K562 (cell line): Measurements from ENCODE around the gene NCAPD2. TPM values are rescaled to one million over a fixed set of nuclear protein-coding genes. Genes with fewer than 3 reads are reported as not detected.

Experiments
- BRD4 ChIP-seq: fragments of 200-600 bp; sonication (generic); IDR thresholded peaks from 2 replicates; pipeline ENCODE4 v1.6.1; 2017; ENCODE audit warnings: inconsistent platforms
- BRD9 ChIP-seq: fragments of 450-650 bp; IDR thresholded peaks from 2 replicates; pipeline ENCODE4 v1.6.1; 2018; ENCODE audit warnings: low read depth; ENCODE audit not compliant: partially characterized antibody
- DMBX1 ChIP-seq: fragments of 250-450 bp; sonication (Bioruptor Pico); IDR thresholded peaks from 2 replicates; pipeline ENCODE4 v1.8.0; 2022; ENCODE audit warnings: inconsistent platforms, mild to moderate bottlenecking, moderate library complexity, borderline replicate concordance
- KAT2B ChIP-seq: IDR thresholded peaks from one replicate; pipeline ENCODE4 v1.6.1; 2012; ENCODE audit warnings: low read depth, mild to moderate bottlenecking, control low read depth, inconsistent platforms, low read length, moderate library complexity
- NR2C2 ChIP-seq, 2 experiments: fragments of 200-800 bp in 1 of 2; sonication (Bioruptor generic) in 1 of 2; sonication (generic) in 1 of 2; formaldehyde crosslinking in 1 of 2; IDR thresholded peaks; 2 replicates each; pipeline versions ENCODE4 v1.6.1 to v1.8.0; 2016 to 2022; ENCODE audit warnings: mild to moderate bottlenecking in 1 of 2, missing compliant biosample characterization in 1 of 2, missing genetic modification characterization in 1 of 2, missing genetic modification reagents in 1 of 2
- POLR3G ChIP-seq: IDR thresholded peaks from 2 replicates; pipeline ENCODE4 v1.6.1; 2011; ENCODE audit not compliant: insufficient read length, insufficient replicate concordance; ENCODE audit errors: extremely low read depth
- SMARCE1 ChIP-seq: fragments of 450-650 bp; IDR thresholded peaks from 2 replicates; pipeline ENCODE4 v1.7.1; 2016; ENCODE audit warnings: mild to moderate bottlenecking
- XRCC5 ChIP-seq: fragments of 200-400 bp; formaldehyde crosslinking; IDR thresholded peaks from 2 replicates; pipeline ENCODE4 v1.6.1; 2017; ENCODE audit warnings: low read depth, mild to moderate bottlenecking, low read length
- polyA plus RNA-seq, 8 experiments: library from polyadenylated mRNA; depleted of rRNA in 4 of 8; stranded (reverse) in 5 of 8; unstranded in 3 of 8; fragments of >200 nt; fragmentation: Nextera tagmentation in 2 of 8; fragmentation: Illumina TruSeq in 1 of 8; extraction: Ambion mirVana in 2 of 8; extraction: Trizol in 1 of 8; gene quantifications; 2 replicates each; pipeline versions ENCODE4 v1.2.1 to v1.2.3, GENCODE V29; 2011 to 2014; ENCODE audit warnings: inconsistent platforms in 1 of 8, missing spikeins in 1 of 8
- total RNA-seq, 7 experiments: library from RNA; depleted of rRNA in 6 of 7; stranded (reverse); fragments of >200 nt in 6 of 7; fragmentation: Illumina TruSeq in 2 of 7; extraction: Trizol in 2 of 7; gene quantifications; 2 replicates each; pipeline versions ENCODE4 v1.2.1 to v1.2.3, GENCODE V29; 2011 to 2021; ENCODE audit warnings: low replicate concordance in 1 of 7
- TF ChIP-seq, protein P1 (sequence below): fragments of 450-650 bp; IDR thresholded peaks from 2 replicates; pipeline ENCODE4 v1.6.1; 2016; ENCODE audit warnings: mild to moderate bottlenecking, moderate library complexity
- TF ChIP-seq, protein P2 (sequence below): fragments of 250-450 bp; sonication (Bioruptor Pico); IDR thresholded peaks from 2 replicates; pipeline ENCODE4 v1.4.0; 2020; ENCODE audit warnings: mild to moderate bottlenecking
- TF ChIP-seq, protein P3 (sequence below), 2 experiments: fragments of 250-450 bp in 1 of 2; fragments of 450-650 bp in 1 of 2; sonication (Bioruptor Pico) in 1 of 2; IDR thresholded peaks; 2 replicates each; pipeline versions ENCODE4 v1.6.1 to v1.8.0; 2016 to 2021; ENCODE audit warnings: mild to moderate bottlenecking in 2 of 2, moderate library complexity in 2 of 2, missing compliant biosample characterization in 1 of 2, missing genetic modification characterization in 1 of 2
- TF ChIP-seq, protein P4 (sequence below), 2 experiments: fragments of 450-650 bp in 1 of 2; sonication (generic) in 1 of 2; formaldehyde crosslinking; conservative IDR thresholded peaks; 2 replicates each; pipeline versions ENCODE4 v1.4.0 to v1.8.1; 2020 to 2022; ENCODE audit warnings: mild to moderate bottlenecking in 1 of 2, missing genetic modification reagents in 1 of 2

Gene NCAPD2
- total and polyA plus RNA-seq, 9 of the 15 experiments (the other 6 are each of a cell fraction or from before 2014, with no cell fraction given) = 16.9 to 93.7 (median 68.3) TPM

DNA sequence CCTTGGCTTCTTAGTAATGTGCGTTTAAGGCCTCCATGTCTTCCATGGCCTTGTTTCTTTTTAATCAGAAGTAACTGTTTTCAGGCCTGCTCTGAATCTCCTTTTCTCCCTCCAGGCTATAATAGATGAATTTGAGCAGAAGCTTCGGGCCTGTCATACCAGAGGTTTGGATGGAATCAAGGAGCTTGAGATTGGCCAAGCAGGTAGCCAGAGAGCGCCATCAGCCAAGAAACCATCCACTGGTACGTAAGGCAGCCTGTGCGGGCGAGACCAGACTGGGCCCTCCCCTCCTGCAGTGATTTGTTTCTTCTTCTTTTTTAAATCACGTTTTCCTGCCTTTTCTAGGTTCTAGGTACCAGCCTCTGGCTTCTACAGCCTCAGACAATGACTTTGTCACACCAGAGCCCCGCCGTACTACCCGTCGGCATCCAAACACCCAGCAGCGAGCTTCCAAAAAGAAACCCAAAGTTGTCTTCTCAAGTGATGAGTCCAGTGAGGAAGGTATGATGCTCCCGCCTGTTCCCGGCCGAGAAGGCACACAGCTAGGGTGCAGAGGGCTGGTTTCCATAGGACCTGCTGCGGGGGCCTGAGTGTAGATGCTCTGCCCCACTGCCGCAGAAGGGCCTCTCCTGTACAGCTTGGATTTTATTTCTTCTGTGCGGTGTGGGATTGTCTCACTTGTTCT is 36.8 kb downstream of the NCAPD2 start (continued):
- TF ChIP-seq, protein P1, sequence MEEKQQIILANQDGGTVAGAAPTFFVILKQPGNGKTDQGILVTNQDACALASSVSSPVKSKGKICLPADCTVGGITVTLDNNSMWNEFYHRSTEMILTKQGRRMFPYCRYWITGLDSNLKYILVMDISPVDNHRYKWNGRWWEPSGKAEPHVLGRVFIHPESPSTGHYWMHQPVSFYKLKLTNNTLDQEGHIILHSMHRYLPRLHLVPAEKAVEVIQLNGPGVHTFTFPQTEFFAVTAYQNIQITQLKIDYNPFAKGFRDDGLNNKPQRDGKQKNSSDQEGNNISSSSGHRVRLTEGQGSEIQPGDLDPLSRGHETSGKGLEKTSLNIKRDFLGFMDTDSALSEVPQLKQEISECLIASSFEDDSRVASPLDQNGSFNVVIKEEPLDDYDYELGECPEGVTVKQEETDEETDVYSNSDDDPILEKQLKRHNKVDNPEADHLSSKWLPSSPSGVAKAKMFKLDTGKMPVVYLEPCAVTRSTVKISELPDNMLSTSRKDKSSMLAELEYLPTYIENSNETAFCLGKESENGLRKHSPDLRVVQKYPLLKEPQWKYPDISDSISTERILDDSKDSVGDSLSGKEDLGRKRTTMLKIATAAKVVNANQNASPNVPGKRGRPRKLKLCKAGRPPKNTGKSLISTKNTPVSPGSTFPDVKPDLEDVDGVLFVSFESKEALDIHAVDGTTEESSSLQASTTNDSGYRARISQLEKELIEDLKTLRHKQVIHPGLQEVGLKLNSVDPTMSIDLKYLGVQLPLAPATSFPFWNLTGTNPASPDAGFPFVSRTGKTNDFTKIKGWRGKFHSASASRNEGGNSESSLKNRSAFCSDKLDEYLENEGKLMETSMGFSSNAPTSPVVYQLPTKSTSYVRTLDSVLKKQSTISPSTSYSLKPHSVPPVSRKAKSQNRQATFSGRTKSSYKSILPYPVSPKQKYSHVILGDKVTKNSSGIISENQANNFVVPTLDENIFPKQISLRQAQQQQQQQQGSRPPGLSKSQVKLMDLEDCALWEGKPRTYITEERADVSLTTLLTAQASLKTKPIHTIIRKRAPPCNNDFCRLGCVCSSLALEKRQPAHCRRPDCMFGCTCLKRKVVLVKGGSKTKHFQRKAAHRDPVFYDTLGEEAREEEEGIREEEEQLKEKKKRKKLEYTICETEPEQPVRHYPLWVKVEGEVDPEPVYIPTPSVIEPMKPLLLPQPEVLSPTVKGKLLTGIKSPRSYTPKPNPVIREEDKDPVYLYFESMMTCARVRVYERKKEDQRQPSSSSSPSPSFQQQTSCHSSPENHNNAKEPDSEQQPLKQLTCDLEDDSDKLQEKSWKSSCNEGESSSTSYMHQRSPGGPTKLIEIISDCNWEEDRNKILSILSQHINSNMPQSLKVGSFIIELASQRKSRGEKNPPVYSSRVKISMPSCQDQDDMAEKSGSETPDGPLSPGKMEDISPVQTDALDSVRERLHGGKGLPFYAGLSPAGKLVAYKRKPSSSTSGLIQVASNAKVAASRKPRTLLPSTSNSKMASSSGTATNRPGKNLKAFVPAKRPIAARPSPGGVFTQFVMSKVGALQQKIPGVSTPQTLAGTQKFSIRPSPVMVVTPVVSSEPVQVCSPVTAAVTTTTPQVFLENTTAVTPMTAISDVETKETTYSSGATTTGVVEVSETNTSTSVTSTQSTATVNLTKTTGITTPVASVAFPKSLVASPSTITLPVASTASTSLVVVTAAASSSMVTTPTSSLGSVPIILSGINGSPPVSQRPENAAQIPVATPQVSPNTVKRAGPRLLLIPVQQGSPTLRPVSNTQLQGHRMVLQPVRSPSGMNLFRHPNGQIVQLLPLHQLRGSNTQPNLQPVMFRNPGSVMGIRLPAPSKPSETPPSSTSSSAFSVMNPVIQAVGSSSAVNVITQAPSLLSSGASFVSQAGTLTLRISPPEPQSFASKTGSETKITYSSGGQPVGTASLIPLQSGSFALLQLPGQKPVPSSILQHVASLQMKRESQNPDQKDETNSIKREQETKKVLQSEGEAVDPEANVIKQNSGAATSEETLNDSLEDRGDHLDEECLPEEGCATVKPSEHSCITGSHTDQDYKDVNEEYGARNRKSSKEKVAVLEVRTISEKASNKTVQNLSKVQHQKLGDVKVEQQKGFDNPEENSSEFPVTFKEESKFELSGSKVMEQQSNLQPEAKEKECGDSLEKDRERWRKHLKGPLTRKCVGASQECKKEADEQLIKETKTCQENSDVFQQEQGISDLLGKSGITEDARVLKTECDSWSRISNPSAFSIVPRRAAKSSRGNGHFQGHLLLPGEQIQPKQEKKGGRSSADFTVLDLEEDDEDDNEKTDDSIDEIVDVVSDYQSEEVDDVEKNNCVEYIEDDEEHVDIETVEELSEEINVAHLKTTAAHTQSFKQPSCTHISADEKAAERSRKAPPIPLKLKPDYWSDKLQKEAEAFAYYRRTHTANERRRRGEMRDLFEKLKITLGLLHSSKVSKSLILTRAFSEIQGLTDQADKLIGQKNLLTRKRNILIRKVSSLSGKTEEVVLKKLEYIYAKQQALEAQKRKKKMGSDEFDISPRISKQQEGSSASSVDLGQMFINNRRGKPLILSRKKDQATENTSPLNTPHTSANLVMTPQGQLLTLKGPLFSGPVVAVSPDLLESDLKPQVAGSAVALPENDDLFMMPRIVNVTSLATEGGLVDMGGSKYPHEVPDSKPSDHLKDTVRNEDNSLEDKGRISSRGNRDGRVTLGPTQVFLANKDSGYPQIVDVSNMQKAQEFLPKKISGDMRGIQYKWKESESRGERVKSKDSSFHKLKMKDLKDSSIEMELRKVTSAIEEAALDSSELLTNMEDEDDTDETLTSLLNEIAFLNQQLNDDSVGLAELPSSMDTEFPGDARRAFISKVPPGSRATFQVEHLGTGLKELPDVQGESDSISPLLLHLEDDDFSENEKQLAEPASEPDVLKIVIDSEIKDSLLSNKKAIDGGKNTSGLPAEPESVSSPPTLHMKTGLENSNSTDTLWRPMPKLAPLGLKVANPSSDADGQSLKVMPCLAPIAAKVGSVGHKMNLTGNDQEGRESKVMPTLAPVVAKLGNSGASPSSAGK = no peak
- no peak for TF ChIP-seq DMBX1 (CRISPR knock-in tag)
- TF ChIP-seq, protein P2, sequence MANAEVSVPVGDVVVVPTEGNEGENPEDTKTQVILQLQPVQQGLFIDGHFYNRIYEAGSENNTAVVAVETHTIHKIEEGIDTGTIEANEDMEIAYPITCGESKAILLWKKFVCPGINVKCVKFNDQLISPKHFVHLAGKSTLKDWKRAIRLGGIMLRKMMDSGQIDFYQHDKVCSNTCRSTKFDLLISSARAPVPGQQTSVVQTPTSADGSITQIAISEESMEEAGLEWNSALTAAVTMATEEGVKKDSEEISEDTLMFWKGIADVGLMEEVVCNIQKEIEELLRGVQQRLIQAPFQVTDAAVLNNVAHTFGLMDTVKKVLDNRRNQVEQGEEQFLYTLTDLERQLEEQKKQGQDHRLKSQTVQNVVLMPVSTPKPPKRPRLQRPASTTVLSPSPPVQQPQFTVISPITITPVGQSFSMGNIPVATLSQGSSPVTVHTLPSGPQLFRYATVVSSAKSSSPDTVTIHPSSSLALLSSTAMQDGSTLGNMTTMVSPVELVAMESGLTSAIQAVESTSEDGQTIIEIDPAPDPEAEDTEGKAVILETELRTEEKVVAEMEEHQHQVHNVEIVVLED (CRISPR knock-in tag) = no peak
- TF ChIP-seq, protein P3, sequence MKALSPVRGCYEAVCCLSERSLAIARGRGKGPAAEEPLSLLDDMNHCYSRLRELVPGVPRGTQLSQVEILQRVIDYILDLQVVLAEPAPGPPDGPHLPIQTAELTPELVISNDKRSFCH (CRISPR knock-in tag; IDR thresholded peaks at IDR 0.05) = no peak
- TF ChIP-seq, protein P3 (tag; IDR thresholded peaks at IDR 0.05) = no peak
- TF ChIP-seq, protein P4, sequence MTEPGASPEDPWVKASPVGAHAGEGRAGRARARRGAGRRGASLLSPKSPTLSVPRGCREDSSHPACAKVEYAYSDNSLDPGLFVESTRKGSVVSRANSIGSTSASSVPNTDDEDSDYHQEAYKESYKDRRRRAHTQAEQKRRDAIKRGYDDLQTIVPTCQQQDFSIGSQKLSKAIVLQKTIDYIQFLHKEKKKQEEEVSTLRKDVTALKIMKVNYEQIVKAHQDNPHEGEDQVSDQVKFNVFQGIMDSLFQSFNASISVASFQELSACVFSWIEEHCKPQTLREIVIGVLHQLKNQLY (CRISPR knock-in tag; conservative IDR thresholded peaks at IDR 0.05) = no peak
- no peak for TF ChIP-seq KAT2B
- TF ChIP-seq POLR3G = no peak
- no peak for TF ChIP-seq BRD4
- TF ChIP-seq SMARCE1 = no peak
- no peak for TF ChIP-seq NR2C2 (CRISPR knock-in tag; IDR thresholded peaks at IDR 0.05)
- TF ChIP-seq NR2C2 (tag; IDR thresholded peaks at IDR 0.05) = no peak
- no peak for TF ChIP-seq XRCC5
- no peak for TF ChIP-seq BRD9
